AG10803 (cell line): ENCODE results near the gene RPL15.

Experiments
- DNase-seq: peaks from one replicate; pipeline ENCODE4 v3.0.0; 2010; ENCODE audit warnings: low read depth
- H3K4me3 ChIP-seq: 2 replicates; pipeline ENCODE4 v1.5.1; 2011; ENCODE audit warnings: mild to moderate bottlenecking, low read length, control low read depth
- TF ChIP-seq, protein P1 (sequence below): conservative IDR thresholded peaks from 2 replicates; pipeline ENCODE4 v1.5.1; 2011; ENCODE audit warnings: mild to moderate bottlenecking, low read length, control low read depth, inconsistent platforms

RPL15 gene

DNA sequence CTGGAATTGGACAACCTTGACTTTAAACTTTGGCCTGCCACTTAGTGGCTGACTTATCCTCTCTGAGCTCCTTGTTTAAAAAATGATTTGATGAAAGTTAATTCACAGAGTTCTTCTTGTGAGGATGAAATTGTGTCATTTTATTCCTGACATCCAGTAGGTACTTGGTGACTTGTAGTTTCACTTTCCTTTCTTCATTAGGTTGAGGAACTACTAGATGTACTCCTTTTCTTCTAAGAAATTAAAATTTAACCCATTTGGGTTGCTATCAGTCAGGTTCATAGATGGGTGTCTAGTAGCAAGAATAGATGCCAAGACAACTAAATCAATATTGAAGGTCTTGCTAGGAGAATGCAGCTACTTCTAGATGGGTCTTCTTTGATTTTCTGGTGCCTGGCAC, 33.4 kb downstream of the RPL15 start:
- H3K4me3 ChIP-seq = no peak overlapping the region; the same call in 1 of the 2 replicates
- no peak for DNase-seq
- TF ChIP-seq, protein P1, sequence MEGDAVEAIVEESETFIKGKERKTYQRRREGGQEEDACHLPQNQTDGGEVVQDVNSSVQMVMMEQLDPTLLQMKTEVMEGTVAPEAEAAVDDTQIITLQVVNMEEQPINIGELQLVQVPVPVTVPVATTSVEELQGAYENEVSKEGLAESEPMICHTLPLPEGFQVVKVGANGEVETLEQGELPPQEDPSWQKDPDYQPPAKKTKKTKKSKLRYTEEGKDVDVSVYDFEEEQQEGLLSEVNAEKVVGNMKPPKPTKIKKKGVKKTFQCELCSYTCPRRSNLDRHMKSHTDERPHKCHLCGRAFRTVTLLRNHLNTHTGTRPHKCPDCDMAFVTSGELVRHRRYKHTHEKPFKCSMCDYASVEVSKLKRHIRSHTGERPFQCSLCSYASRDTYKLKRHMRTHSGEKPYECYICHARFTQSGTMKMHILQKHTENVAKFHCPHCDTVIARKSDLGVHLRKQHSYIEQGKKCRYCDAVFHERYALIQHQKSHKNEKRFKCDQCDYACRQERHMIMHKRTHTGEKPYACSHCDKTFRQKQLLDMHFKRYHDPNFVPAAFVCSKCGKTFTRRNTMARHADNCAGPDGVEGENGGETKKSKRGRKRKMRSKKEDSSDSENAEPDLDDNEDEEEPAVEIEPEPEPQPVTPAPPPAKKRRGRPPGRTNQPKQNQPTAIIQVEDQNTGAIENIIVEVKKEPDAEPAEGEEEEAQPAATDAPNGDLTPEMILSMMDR = no peak

DNA sequence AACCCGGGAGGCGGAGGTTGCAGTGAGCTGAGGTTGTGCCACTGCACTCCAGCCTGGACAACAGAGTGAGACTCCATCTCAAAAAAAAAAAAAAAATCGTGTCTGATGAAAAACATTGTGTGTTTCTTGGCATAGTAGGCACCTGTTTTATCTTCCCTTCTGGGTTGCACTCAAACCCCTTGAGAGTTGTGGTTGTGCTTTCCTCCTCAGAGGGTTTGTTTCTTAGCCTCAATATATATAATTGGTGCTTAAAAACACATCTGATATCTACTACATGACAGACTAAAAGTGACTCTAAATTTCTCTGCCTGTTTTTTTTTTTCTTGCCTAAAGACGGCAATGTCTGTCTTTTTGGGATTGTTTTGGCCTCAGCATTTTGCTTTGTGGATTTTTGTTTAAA, 35.7 kb downstream of the RPL15 start:
- DNase-seq = peak; percentile 13
- TF ChIP-seq, protein P1 = no peak
- no peak overlapping the region for H3K4me3 ChIP-seq

- TF ChIP-seq, protein P1 = no peak
- DNase-seq = no peak
- no peak overlapping the region for H3K4me3 ChIP-seq
Measured at GRCh38 chr3:23953523-23953922, 36.6 kb downstream of the RPL15 start.

DNA sequence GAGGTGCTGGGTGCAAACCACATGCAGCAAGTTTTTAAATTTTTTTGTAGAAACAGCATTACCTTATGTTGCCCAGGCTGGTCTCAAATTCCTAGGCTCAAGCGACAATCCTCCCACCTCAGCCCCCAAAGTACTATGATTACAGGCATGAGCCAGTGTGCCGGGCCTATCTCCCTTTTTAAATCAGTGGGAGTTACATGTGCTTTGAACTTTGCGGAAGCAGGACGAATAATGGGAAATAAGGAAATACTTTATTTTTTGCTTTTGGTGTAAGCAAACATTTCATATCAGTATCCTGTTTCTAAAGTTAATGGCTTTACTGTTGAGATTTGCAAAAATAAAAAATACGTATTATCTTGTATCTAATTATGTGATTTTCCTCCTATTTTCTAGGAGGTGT, 37.2 kb downstream of the RPL15 start:
- no peak for DNase-seq
- TF ChIP-seq, protein P1 = no peak
- H3K4me3 ChIP-seq = no peak overlapping the region

- no peak overlapping the region for H3K4me3 ChIP-seq
- TF ChIP-seq, protein P1 = no peak
Measured at GRCh38 chr3:23956701-23957100, 39.8 kb downstream of the RPL15 start.

DNA sequence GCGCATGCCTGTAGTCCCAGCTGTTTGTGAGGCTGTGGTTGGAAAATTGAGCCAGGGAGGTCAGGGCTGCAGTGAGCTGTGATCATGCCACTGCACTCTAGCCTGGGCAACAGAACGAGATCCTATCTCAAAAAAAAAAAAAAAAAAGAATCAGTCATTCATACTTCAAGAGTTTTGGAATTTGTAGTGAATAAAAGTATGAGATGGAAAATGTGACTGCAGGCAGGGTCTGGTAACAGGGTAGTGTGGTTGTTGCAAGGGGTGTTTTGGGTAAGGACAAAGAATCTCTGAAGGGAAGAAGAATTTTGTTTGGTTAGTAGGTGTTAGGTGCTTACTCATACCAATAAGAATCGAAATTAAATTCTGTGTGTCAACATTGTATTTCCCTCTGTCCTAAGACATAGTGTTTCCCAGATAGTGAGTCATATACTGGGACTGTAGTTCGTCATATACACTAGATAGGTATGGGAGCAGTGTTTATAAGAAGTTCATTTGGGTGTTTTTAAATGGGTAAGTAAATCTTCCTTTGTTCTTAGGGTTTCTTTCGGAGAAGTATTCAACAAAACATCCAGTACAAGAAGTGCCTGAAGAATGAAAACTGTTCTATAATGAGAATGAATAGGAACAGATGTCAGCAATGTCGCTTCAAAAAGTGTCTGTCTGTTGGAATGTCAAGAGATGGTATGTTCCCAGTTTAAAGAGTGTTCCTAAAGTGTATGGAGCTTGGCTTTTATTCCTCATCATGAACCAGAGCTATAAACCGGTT, 42.4 kb downstream of the RPL15 start:
- H3K4me3 ChIP-seq = no peak overlapping the region
- peak; percentile 86 for DNase-seq
- TF ChIP-seq, protein P1 = no peak

More at GRCh38 chr3:23956701-23957100, 39.8 kb downstream of the RPL15 start:
- no peak for DNase-seq

DNA sequence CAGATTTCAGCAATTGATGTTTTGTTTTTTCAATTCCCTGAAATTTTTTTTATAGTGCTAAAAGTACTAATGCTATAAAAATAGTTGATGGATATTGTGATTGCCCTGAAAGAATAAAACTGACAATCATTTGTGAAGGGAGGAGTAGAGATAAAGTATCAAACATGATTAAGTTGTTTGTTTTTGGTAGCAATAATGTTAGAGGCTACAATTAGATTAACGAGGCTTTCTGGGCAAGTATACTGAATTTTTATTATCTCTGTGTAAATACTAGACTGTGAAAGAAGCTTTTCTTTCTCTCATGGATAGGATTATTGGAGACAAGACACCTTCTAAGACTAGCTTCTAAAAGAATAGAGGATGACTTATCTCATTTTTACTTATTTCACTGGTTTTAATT, 43.7 kb downstream of the RPL15 start:
- DNase-seq = no peak
- TF ChIP-seq, protein P1 = no peak
- H3K4me3 ChIP-seq = no peak overlapping the region
